ENCODE measurements around the gene POC5.
A peak's percentile ranks its signal among the peaks of the same experiment; 100 is the strongest.
"Not testable (repeated sequence)": the region's sequence is repeated elsewhere in the genome, so short reads cannot be mapped to it uniquely, and the experiment has no call there.

POC5 gene, protein sequence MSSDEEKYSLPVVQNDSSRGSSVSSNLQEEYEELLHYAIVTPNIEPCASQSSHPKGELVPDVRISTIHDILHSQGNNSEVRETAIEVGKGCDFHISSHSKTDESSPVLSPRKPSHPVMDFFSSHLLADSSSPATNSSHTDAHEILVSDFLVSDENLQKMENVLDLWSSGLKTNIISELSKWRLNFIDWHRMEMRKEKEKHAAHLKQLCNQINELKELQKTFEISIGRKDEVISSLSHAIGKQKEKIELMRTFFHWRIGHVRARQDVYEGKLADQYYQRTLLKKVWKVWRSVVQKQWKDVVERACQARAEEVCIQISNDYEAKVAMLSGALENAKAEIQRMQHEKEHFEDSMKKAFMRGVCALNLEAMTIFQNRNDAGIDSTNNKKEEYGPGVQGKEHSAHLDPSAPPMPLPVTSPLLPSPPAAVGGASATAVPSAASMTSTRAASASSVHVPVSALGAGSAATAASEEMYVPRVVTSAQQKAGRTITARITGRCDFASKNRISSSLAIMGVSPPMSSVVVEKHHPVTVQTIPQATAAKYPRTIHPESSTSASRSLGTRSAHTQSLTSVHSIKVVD

DNA sequence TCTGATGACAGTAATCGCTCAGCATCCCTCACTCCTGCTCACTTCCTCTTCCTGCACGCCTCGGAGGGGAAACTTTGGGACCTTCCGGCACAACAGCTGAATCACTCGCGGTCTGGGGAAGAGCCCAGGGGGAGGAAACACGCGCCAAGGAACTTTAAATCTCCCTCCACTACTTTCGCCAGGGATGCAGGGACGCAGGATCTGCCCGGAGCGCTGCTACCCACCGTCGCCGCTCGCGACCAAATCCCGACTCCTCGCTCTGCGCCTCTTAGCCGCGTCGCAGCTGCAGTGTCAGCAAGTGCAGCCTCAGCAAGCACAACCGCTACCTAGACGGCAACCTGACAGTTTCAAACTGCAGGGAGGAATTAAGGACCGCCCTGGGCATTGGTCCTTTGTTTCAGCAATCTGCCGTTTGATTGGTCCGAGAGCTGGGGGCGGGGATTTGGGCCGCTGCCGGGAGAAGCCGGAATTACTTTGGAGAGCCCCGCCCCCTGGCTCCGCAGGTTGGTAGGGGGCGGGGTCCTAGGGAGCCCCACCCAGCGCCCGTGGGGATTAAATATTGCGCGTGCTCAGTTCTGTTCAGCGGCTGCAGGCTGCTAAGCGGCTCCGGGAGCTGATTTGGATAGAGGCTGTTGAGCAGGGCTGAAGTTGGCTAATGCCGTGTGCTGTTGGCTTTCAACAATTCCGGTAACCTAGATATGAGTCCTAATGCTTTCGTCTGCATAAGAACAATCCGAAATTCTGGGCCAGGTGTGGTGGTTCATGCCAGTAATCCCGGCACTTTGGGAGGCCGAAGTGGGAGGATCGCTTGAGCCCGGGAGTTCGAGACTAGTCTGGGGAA, at the start of gene POC5:
POC5 (minus strand) TSS at position 356 of the 841 bp plus-strand sequence. CDS start 4,500 bp downstream, outside the sequence.
- DNase-seq: peak; percentile 97 to 99

GRCh38 chr5:75758116-75758515, 40.9 kb upstream of the POC5 start:
- DNase-seq: no peak

- no peak for DNase-seq
These were observed 39.7 kb upstream of the POC5 start for GRCh38 chr5:75756981-75757380.

- no peak for DNase-seq
These were observed 39.0 kb upstream of the POC5 start for GRCh38 chr5:75756211-75756610.

GRCh38 chr5:75753182-75753581, 35.9 kb upstream of the POC5 start:
- no peak for DNase-seq

DNA sequence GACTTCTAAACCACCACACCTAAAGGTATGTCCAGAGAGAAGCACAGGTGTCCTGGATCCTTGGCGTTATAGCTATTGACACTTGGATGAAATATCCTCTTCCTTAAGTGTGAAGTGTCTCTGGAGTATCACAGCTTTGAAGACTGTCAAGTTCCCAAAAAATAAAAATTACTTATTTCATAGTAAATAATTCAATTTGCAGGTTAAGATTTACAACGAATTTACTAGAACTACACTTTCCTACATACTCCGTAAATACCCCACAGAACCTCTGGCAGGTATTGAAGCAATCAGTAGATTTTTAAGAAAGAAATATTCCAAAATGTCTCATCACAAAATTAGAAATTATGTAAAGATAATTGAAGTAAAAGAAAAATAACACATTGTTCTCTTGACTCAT, 27.1 kb upstream of the POC5 start:
- no peak for DNase-seq

GRCh38 chr5:75736273-75736672, 19.0 kb upstream of the POC5 start:
- DNase-seq: no peak

DNA sequence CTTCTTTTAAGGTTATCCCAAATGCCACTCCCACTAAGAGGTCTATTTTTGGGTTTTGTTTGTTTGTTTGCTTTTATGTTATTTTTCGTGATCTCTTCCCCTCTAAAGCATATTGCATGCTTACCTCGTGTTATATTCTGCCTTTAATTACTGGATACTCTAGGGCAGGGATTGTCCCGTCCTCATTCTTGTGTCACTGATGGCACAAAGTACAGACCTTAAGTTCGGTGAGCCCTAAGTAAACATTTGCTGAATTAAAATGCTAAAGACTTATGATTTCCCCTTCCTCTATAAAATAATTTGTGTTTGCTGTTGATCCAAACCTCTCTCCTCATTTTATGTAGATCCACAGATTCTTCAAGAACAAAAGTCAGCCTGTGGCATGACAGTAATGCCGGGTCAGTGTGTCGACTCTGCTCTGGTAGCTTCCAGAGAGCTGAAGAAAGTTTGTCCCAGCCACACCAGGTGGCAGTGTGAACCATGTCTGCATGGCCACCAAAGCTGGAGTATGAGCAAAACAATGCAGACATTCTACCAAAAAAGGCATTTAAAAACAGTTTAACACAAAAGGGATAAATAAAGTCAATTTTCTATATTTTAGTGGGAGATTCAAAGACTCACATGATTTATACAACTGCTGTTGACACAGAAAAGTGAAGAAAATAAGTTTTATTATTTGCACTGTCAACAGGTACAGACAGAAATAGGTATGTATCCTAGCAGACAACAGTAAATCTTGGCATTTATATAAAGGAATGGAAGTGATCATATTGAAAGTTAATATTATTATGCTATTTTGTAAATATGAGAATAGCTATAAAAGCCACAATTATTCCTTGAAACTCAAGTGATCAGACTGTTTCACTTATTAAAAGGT, 17.9 kb upstream of the POC5 start:
- peak; percentile 14 to 21 for DNase-seq

- no peak for DNase-seq
These were observed 16.5 kb upstream of the POC5 start for GRCh38 chr5:75733767-75734166.

- DNase-seq: not testable (repeated sequence)
These were observed 14.3 kb upstream of the POC5 start for GRCh38 chr5:75731515-75731914.

DNA sequence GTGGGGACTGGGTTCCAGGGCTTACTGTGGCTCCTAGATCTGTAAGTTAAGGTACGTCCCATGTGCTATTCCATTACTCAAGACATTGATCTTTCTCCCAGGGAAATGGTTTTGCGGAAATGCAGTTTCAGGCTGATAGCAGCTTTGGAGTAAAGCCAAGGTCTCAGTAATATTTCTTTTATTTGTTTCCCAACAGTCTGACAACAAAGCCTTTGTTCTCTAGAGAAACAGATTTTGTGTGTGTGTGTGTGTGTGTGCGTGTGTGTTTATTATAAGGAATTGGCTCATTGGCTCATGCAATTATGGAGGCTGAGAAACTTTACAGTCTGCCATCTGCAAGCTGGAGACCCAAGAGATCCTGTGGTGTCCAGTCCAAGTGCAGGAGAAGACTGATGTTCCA, 12.1 kb upstream of the POC5 start:
- DNase-seq: no peak

DNA sequence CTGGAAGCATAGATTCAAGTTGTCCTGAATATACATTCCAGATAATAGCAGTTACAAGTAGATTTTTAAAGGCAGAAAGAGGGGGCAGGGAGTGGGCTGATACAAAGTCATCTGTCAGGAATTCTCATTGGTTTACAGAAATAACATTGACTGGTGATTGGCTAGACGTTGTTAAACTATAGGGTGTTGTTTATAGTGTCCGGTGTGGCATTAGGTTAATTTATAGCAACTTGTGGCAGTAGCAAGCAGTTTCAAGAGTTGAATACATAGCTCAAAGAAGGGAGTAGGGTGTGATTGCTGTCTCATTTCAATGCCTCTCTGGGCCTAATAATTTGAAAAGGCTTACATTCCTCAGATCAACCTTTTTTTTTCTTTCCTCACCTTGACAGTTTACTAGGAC, 10.7 kb upstream of the POC5 start:
- no peak for DNase-seq

DNA sequence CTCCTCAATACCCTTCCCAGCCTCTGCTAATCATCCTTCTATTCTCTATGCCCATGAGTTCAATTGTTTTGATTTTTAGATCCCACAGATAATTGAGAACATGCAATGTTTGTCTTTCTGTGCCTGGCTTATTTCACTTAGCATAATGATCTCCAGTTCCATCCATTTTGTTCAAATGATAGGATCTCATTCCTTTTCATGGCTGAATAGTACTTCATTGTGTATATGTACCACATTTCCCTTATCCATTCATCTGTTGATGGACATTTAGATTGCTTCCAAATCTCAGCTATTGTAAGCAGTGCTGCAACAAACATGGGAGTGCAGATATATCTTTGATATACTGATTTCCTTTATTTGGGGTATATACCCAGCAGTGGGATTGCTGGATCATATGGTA, 9.0 kb upstream of the POC5 start:
- not testable (repeated sequence) for DNase-seq

DNA sequence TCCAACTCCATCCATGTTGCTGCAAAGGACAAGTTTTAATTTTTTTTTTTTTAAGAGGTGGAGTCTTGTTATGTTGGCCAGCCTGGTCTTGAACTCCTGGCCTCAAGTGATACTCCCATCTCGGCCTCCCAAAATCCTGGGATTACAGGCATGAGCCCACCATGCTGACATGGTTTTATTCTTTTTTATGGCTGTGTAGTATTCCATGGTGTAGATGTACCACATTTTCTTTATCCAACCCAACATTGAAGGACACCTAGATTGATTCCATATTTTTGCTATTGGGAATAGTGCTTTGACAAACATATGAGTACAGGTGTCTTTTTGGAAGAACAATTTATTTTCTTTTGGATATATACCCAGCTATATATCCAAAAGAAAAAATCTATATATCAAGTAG, 6.1 kb upstream of the POC5 start:
- DNase-seq: no peak

- no peak for DNase-seq
These were observed 4.3 kb upstream of the POC5 start for GRCh38 chr5:75721573-75721972.

- DNase-seq: no peak
These were observed 3.6 kb upstream of the POC5 start for GRCh38 chr5:75720882-75721281.

DNA sequence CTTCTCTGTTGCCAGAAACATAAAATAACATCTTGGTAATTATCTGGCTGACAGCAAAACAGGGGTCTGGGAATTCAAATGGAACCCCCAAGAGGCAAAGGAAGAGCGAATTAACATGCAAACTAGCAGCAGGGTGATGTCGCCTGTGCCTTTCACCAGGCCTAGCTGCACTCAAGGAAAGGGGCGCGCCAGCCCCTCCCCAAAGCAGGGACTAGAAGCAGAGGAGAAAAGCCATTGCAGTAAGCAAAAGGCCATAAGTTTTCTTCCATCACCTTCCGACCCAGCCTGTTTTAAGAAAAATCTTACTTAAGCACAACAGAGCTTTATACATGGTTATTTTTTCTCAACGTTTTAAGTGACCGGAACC, 539 bp downstream of the POC5 start:
- no peak for DNase-seq

DNA sequence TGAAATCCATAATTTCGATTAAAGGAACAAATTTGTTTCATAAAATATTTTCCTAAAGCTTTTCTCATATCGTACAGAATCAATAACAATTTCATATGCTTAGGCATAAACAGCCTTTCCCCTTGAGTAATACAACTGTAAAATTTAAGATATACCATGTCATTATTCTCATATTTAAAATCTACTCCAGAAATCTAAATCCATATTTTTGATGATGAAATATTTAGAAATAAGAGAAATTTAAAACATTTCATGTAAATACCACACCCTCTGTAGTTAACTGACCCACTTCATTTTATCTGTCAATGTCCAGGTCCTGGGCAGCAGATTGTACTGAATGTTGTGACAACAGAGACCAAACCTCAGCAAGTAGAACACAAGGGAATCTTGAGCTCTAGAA, 5.1 kb downstream of the POC5 start:
- no peak for DNase-seq

- no peak for DNase-seq
These were observed 6.1 kb downstream of the POC5 start for GRCh38 chr5:75711151-75711550.

- no peak for DNase-seq
These were observed 6.6 kb downstream of the POC5 start for GRCh38 chr5:75710637-75711036.

DNA sequence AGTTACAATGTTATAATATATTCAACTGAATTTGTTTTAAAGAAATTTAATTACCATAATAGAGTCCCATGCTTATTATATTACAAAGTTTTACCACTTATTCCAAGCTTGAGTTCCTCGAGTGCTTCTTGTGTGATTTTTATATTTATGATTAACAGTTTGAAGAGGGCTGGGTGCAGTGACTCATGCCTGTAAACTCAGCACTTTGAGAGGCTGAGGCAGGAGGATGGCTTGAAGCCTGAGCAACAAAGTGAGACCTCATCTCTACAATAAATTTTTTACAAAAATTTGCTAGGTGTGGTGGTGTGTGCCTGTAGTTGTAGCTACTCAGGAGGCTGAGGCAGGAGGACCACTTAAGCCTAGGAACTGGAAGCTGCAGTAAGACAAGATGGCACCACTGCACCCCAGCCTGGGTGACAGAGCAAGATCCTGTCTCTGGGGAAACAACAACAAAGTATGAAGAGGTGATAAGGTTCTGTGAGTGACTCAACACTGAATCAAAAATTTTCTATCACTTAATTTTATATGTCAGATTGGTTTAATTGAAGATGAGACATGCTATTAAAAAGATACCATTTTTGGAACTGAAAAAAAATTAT, 9.2 kb downstream of the POC5 start:
- DNase-seq: no peak

GRCh38 chr5:75706775-75707174, 10.5 kb downstream of the POC5 start:
- no peak for DNase-seq

Measured in CD4-positive, alpha-beta T cell treated with Interferon alpha-2 for 1 hour (primary cell).